Right ventricle myocardium inferior (tissue), 1 donor: Measurements from ENCODE around the gene HABP2. TPM values are rescaled to one million over a fixed set of nuclear protein-coding genes. Genes with fewer than 3 reads are reported as not detected.

Experiments
- ATAC-seq: fragments of 200-7000 bp; cut with Tn5 transposase; one replicate; pipeline ENCODE4 v1.9.1; 2020; ENCODE audit warnings: mild to moderate bottlenecking, moderate library complexity
- DNase-seq: peaks from one replicate; pipeline ENCODE4 v3.0.0; 2021; ENCODE audit errors: missing footprints
- intact Hi-C: fragments of 100-400 bp; cut with DNase I; formaldehyde crosslinking; loops from one replicate; pipeline ENCODE4 v1.11.0; 2022
- long read RNA-seq: library from polyadenylated mRNA; unstranded; transcript quantifications from one replicate; pipeline ENCODE4 v2.0.0, GENCODE V29; 2021
- total RNA-seq: library from RNA; stranded (reverse); fragmentation: NEBNext Ultra II Directional; extraction: Animal tissue kit (Norgen Biotek cat#: 25700); gene quantifications from one replicate; pipeline ENCODE4 v1.2.1, GENCODE V29; 2021
- donor health status: DM: no; HTN: yes; CAD: no; lungs with severe emphysema.

The HABP2 gene
- not detected for total RNA-seq
- long read RNA-seq = 0 reads

- ATAC-seq (no peak), DNase-seq (no peak)
- intact Hi-C loops = no loop called here
Measured at GRCh38 chr10:113552701-113553100, at the start of gene HABP2. Gene HABP2, plus strand, starts transcription at chr10:113553053. Its CDS starts 69 bp downstream, at chr10:113553122.

- no peak for DNase-seq
- intact Hi-C loops = no loop called here
- ATAC-seq = no peak
Measured at GRCh38 chr10:113503930-113504329, 48.9 kb upstream of the HABP2 start.

GRCh38 chr10:113504423-113504822 lies 48.4 kb upstream of the HABP2 start:
- DNase-seq = no peak
- intact Hi-C loops = no loop called here
- no peak for ATAC-seq

GRCh38 chr10:113506476-113506875 lies 46.4 kb upstream of the HABP2 start:
- intact Hi-C loops = no loop called here
- DNase-seq (no peak), ATAC-seq (no peak)

GRCh38 chr10:113511419-113511818 lies 41.4 kb upstream of the HABP2 start:
- intact Hi-C loops = no loop called here
- DNase-seq = no peak
- ATAC-seq = no peak

GRCh38 chr10:113515161-113515560 lies 37.7 kb upstream of the HABP2 start:
- DNase-seq (no peak), ATAC-seq (no peak)
- intact Hi-C loops = no loop called here

GRCh38 chr10:113515601-113516000 lies 37.3 kb upstream of the HABP2 start:
- ATAC-seq (no peak), DNase-seq (no peak)
- intact Hi-C loops = no loop called here

- intact Hi-C loops = no loop called here
- DNase-seq (no peak), ATAC-seq (no peak)
Measured at GRCh38 chr10:113516061-113516460, 36.8 kb upstream of the HABP2 start.

- intact Hi-C loops = no loop called here
- ATAC-seq = no peak
Measured at GRCh38 chr10:113517165-113517900, 35.5 kb upstream of the HABP2 start.

GRCh38 chr10:113517901-113518260 lies 35.0 kb upstream of the HABP2 start:
- DNase-seq (no peak), ATAC-seq (no peak)
- intact Hi-C loops = no loop called here

More at GRCh38 chr10:113517165-113517900, 35.5 kb upstream of the HABP2 start:
- no peak for DNase-seq

GRCh38 chr10:113518415-113518814 lies 34.4 kb upstream of the HABP2 start:
- ATAC-seq (no peak), DNase-seq (no peak)
- intact Hi-C loops = no loop called here

GRCh38 chr10:113518816-113519591 lies 33.8 kb upstream of the HABP2 start:
- ATAC-seq (no peak), DNase-seq (no peak)
- intact Hi-C loops = no loop called here

GRCh38 chr10:113519681-113520115 lies 33.2 kb upstream of the HABP2 start:
- ATAC-seq (no peak), DNase-seq (no peak)
- intact Hi-C loops = loop anchor here (5.0 kb wide), 2 partner anchors 67 to 797 kb away; no protein-coding TSS in a partner anchor

GRCh38 chr10:113520261-113520660 lies 32.6 kb upstream of the HABP2 start:
- intact Hi-C loops = loop anchor here (5.0 kb wide), 2 partner anchors 68 to 798 kb away; no protein-coding TSS in a partner anchor
- no peak for ATAC-seq

GRCh38 chr10:113520690-113521474 lies 32.0 kb upstream of the HABP2 start:
- ATAC-seq (peak; percentile 81), DNase-seq (no peak)
- intact Hi-C loops = loop anchor here (5.0 kb wide), 2 partner anchors 69 to 799 kb away; no protein-coding TSS in a partner anchor

More at GRCh38 chr10:113520261-113520660, 32.6 kb upstream of the HABP2 start:
- no peak for DNase-seq

GRCh38 chr10:113521475-113521795 lies 31.4 kb upstream of the HABP2 start:
- intact Hi-C loops = loop anchor here (5.0 kb wide), 2 partner anchors 69 to 799 kb away; no protein-coding TSS in a partner anchor
- no peak for ATAC-seq
- no peak for DNase-seq

- ATAC-seq (no peak), DNase-seq (no peak)
- intact Hi-C loops = loop anchor here (5.0 kb wide), 2 partner anchors 70 to 800 kb away; no protein-coding TSS in a partner anchor
Measured at GRCh38 chr10:113522460-113522859, 30.4 kb upstream of the HABP2 start.

GRCh38 chr10:113523071-113523470 lies 29.8 kb upstream of the HABP2 start:
- ATAC-seq = no peak
- intact Hi-C loops = loop anchor here (5.0 kb wide), 2 partner anchors 71 to 801 kb away; no protein-coding TSS in a partner anchor
- no peak for DNase-seq

GRCh38 chr10:113523628-113524027 lies 29.2 kb upstream of the HABP2 start:
- DNase-seq = no peak
- ATAC-seq = no peak
- intact Hi-C loops = loop anchor here (5.0 kb wide), 2 partner anchors 71 to 801 kb away; no protein-coding TSS in a partner anchor
